K562 (cell line): ENCODE measurements around the gene FGF14. TPM values are rescaled to one million over a fixed set of nuclear protein-coding genes. Genes with fewer than 3 reads are reported as not detected.
A peak's percentile ranks its signal among the peaks of the same experiment; 100 is the strongest.

ENCODE experiments used
- ATAC-seq: fragments of 200-7000 bp; cut with Tn5 transposase; 3 replicates; pipeline ENCODE4 v1.9.1; 2020; ENCODE audit warnings: moderate library complexity
- BruUV-seq: library from RNA; stranded (reverse); fragments of 400-500 nt; replicated peaks from 2 replicates; lab custom pipeline; 2021; lab: Mats Ljungman, UMichigan
- CTCF ChIA-PET: fragments of 300-600 bp; formaldehyde crosslinking; extraction: SDS; loops from one replicate; lab custom pipeline; 2021; ENCODE audit warnings: low intra/inter-chr PET ratio; lab: Yijun Ruan, JAX
- POLR2A ChIA-PET: fragments of 300-600, 350-650 bp; sonication (Branson Sonifier 250); formaldehyde crosslinking; extraction: SDS; loops from one replicate; lab custom pipeline; 2021; ENCODE audit warnings: antibody characterized with exemption, inconsistent platforms; lab: Yijun Ruan, JAX
- DNase-seq, 4 experiments: peaks; one replicate each; pipeline versions ENCODE4 v3.0.0 to v3.0.0-alpha.2; 2011 to 2018; ENCODE audit warnings: low spot score in 3 of 4, mixed read lengths in 3 of 4; ENCODE audit errors: extremely low read depth in 1 of 4
- FAIRE-seq: peaks from 2 replicates; lab custom pipeline; 2011; peaks lifted over from hg19 to GRCh38; lab: Jason Lieb, UNC
- H2AFZ ChIP-seq: 2 replicates; pipeline ENCODE4 v1.6.0; 2011; ENCODE audit warnings: low read depth, low read length, control low read depth, inconsistent platforms
- H3K27ac ChIP-seq: fragments of 200-600 bp; 3 replicates; pipeline ENCODE4 v1.8.0; 2011; ENCODE audit warnings: low read depth, mild to moderate bottlenecking, control low read depth, inconsistent platforms, low read length, moderate library complexity, mixed read lengths; ENCODE audit errors: extremely low read depth
- H3K27me3 ChIP-seq, 2 experiments: fragments of 300-600 bp in 1 of 2; 2 replicates in 1 of 2; 3 replicates in 1 of 2; pipeline versions ENCODE4 v1.6.0 to v1.8.0; 2011; ENCODE audit warnings: inconsistent platforms in 2 of 2, low read length in 2 of 2, mild to moderate bottlenecking in 1 of 2, mixed read lengths in 1 of 2, moderate library complexity in 1 of 2; ENCODE audit not compliant: control insufficient read depth in 2 of 2, insufficient read depth in 2 of 2
- H3K36me3 ChIP-seq: fragments of 300-600 bp; 3 replicates; pipeline ENCODE4 v1.8.0; 2011; ENCODE audit warnings: mild to moderate bottlenecking, low read length, inconsistent platforms; ENCODE audit not compliant: control insufficient read depth, insufficient read depth
- H3K4me1 ChIP-seq, 2 experiments: fragments of 200-600 bp in 1 of 2; replicated peaks in 1 of 2; 2 replicates in 1 of 2; 3 replicates in 1 of 2; pipeline versions ENCODE4 v1.5.1 to v1.8.0; 2011; ENCODE audit warnings: inconsistent platforms in 2 of 2, low read length in 2 of 2, mild to moderate bottlenecking in 1 of 2, mixed read lengths in 1 of 2, moderate library complexity in 1 of 2; ENCODE audit not compliant: control insufficient read depth in 2 of 2, insufficient read depth in 2 of 2
- H3K4me2 ChIP-seq: 2 replicates; pipeline ENCODE4 v1.6.1; 2011; ENCODE audit warnings: low read length, control low read depth, inconsistent platforms, mixed read lengths; ENCODE audit not compliant: insufficient read depth
- H3K4me3 ChIP-seq: fragments of 200-600 bp; sonication (generic), shearing (Covaris generic); 2 replicates; pipeline ENCODE4 v1.5.1; 2016; ENCODE audit warnings: control low read depth, inconsistent platforms
- H3K79me2 ChIP-seq: fragments of 200-600 bp; 3 replicates; pipeline ENCODE4 v1.8.0; 2011; ENCODE audit warnings: low read length, inconsistent platforms; ENCODE audit not compliant: control insufficient read depth, insufficient read depth
- H3K9ac ChIP-seq, 2 experiments: 2 replicates each; pipeline versions ENCODE4 v1.6.0 to v1.6.1; 2011; ENCODE audit warnings: low read depth in 2 of 2, low read length in 2 of 2, control low read depth in 1 of 2, inconsistent platforms in 1 of 2, mild to moderate bottlenecking in 1 of 2, mixed read lengths in 1 of 2; ENCODE audit not compliant: insufficient read depth in 1 of 2
- H3K9me1 ChIP-seq: one replicate; pipeline ENCODE4 v1.6.0; 2011; ENCODE audit warnings: inconsistent platforms, mild to moderate bottlenecking, low read length, moderate library complexity; ENCODE audit not compliant: control insufficient read depth, insufficient read depth
- H3K9me3 ChIP-seq: replicated peaks from 2 replicates; pipeline ENCODE4 v1.5.1; 2011; ENCODE audit warnings: low read depth, low read length, inconsistent platforms; ENCODE audit not compliant: control insufficient read depth, insufficient read depth
- H4K20me1 ChIP-seq: replicated peaks from 2 replicates; pipeline ENCODE4 v1.6.1; 2011; ENCODE audit warnings: low read length, inconsistent platforms, mixed read lengths; ENCODE audit not compliant: control insufficient read depth, insufficient read depth
- ARNT ChIP-seq, 2 experiments: fragments of 450-650 bp; IDR thresholded peaks; 2 replicates each; pipeline ENCODE4 v1.6.1; 2016; ENCODE audit warnings: mild to moderate bottlenecking in 1 of 2
- CBFB ChIP-seq: sonication (generic); formaldehyde crosslinking; IDR thresholded peaks from 2 replicates; pipeline ENCODE4 v1.4.0; 2020; ENCODE audit warnings: mild to moderate bottlenecking, missing genetic modification reagents
- EHMT2 ChIP-seq: fragments of 450-650 bp; IDR thresholded peaks from 2 replicates; pipeline ENCODE4 v1.6.1; 2018; ENCODE audit warnings: antibody characterized with exemption
- HNRNPLL ChIP-seq: fragments of 200-400 bp; formaldehyde crosslinking; IDR thresholded peaks from 2 replicates; pipeline ENCODE4 v1.6.1; 2017; ENCODE audit warnings: low read length, low read depth, mild to moderate bottlenecking; ENCODE audit not compliant: poor library complexity, severe bottlenecking
- HNRNPUL1 ChIP-seq: fragments of 200-400 bp; formaldehyde crosslinking; IDR thresholded peaks from 2 replicates; pipeline ENCODE4 v1.6.1; 2017; ENCODE audit warnings: low read length
- NR2F6 ChIP-seq: fragments of 450-650 bp; formaldehyde crosslinking; IDR thresholded peaks from 2 replicates; pipeline ENCODE4 v1.4.0; 2020; ENCODE audit warnings: mild to moderate bottlenecking
- RAD21 ChIP-seq, 2 experiments: fragments of 250-450 bp in 1 of 2; fragments of 450-650 bp in 1 of 2; sonication (Bioruptor Pico) in 1 of 2; formaldehyde crosslinking in 1 of 2; IDR thresholded peaks in 1 of 2; conservative IDR thresholded peaks in 1 of 2; 2 replicates each; pipeline versions ENCODE4 v1.4.0 to v1.8.0; 2020 to 2022; ENCODE audit warnings: mild to moderate bottlenecking in 2 of 2, moderate library complexity in 1 of 2
- TOE1 ChIP-seq, 2 experiments: fragments of 450-650 bp in 1 of 2; sonication (generic) in 1 of 2; formaldehyde crosslinking in 1 of 2; IDR thresholded peaks; 2 replicates each; pipeline versions ENCODE4 v1.7.1 to v1.8.0; 2016 to 2022; ENCODE audit warnings: borderline replicate concordance in 2 of 2, mild to moderate bottlenecking in 2 of 2, antibody characterized with exemption in 1 of 2, inconsistent platforms in 1 of 2, low read depth in 1 of 2, missing genetic modification reagents in 1 of 2, moderate library complexity in 1 of 2
- VEZF1 ChIP-seq: fragments of 200-800 bp; sonication (Bioruptor generic); IDR thresholded peaks from 2 replicates; pipeline ENCODE4 v1.6.1; 2017; ENCODE audit warnings: missing genetic modification characterization, missing compliant biosample characterization
- XRCC5 ChIP-seq: fragments of 200-400 bp; formaldehyde crosslinking; IDR thresholded peaks from 2 replicates; pipeline ENCODE4 v1.6.1; 2017; ENCODE audit warnings: low read depth, mild to moderate bottlenecking, low read length
- ZEB2 ChIP-seq: fragments of 450-650 bp; IDR thresholded peaks from 2 replicates; pipeline ENCODE4 v1.6.1; 2016
- ZFP30 ChIP-seq: fragments of 250-450 bp; sonication (Bioruptor Pico); IDR thresholded peaks from 2 replicates; pipeline ENCODE4 v1.8.0; 2022; ENCODE audit warnings: moderate library complexity, mild to moderate bottlenecking, inconsistent platforms, borderline replicate concordance
- ZNF134 ChIP-seq: fragments of 250-450 bp; sonication (Bioruptor Pico); conservative IDR thresholded peaks from 2 replicates; pipeline ENCODE4 v1.4.0; 2020
- ZNF140 ChIP-seq: fragments of 250-450 bp; sonication (Bioruptor Pico); IDR thresholded peaks from 2 replicates; pipeline ENCODE4 v1.8.0; 2021; ENCODE audit warnings: moderate library complexity, mild to moderate bottlenecking, inconsistent platforms
- ZNF449 ChIP-seq: fragments of 250-450 bp; sonication (Bioruptor Pico); IDR thresholded peaks from 2 replicates; pipeline ENCODE4 v1.8.0; 2022; ENCODE audit warnings: moderate library complexity, mild to moderate bottlenecking, inconsistent platforms
- WGBS: fragments of 100-300 bp; shearing (Covaris generic); methylation state at CpG from one replicate; pipeline ENCODE4 v1.1.6; 2016; ENCODE audit warnings: low coverage, mixed read lengths; ENCODE audit not compliant: insufficient coverage; ENCODE audit errors: missing lambda C conversion rate; 5-methylcytosine and 5-hydroxymethylcytosine counted together
- in situ Hi-C: fragments of 300-500 bp; cut with MboI; formaldehyde crosslinking; loops from 4 replicates; pipeline ENCODE4 v1.15.0; 2018; ENCODE audit warnings: inconsistent platforms, mixed read lengths
- intact Hi-C: fragments of 100-400 bp; cut with micrococcal nuclease; formaldehyde crosslinking; loops from 2 replicates; pipeline ENCODE4 v1.14.2; 2022
- polyA plus RNA-seq, 8 experiments: library from polyadenylated mRNA; depleted of rRNA in 4 of 8; stranded (reverse) in 5 of 8; unstranded in 3 of 8; fragments of >200 nt; fragmentation: Nextera tagmentation in 2 of 8; fragmentation: Illumina TruSeq in 1 of 8; extraction: Ambion mirVana in 2 of 8; extraction: Trizol in 1 of 8; gene quantifications; 2 replicates each; pipeline versions ENCODE4 v1.2.1 to v1.2.3, GENCODE V29; 2011 to 2014; ENCODE audit warnings: inconsistent platforms in 1 of 8, missing spikeins in 1 of 8
- total RNA-seq, 7 experiments: library from RNA; depleted of rRNA in 6 of 7; stranded (reverse); fragments of >200 nt in 6 of 7; fragmentation: Illumina TruSeq in 2 of 7; extraction: Trizol in 2 of 7; gene quantifications; 2 replicates each; pipeline versions ENCODE4 v1.2.1 to v1.2.3, GENCODE V29; 2011 to 2021; ENCODE audit warnings: low replicate concordance in 1 of 7
- TF ChIP-seq, protein P1 (sequence below): fragments of 250-450 bp; sonication (Bioruptor Pico); IDR thresholded peaks from 2 replicates; pipeline ENCODE4 v1.8.0; 2021; ENCODE audit warnings: moderate library complexity, mild to moderate bottlenecking, inconsistent platforms
- TF ChIP-seq, protein P2 (sequence below): fragments of 250-450 bp; sonication (Bioruptor Pico); IDR thresholded peaks from 2 replicates; pipeline ENCODE4 v1.5.0; 2021

Gene FGF14
- total and polyA plus RNA-seq, 9 of the 15 experiments (the other 6 are each of a cell fraction or from before 2014, with no cell fraction given), result not detected

DNA sequence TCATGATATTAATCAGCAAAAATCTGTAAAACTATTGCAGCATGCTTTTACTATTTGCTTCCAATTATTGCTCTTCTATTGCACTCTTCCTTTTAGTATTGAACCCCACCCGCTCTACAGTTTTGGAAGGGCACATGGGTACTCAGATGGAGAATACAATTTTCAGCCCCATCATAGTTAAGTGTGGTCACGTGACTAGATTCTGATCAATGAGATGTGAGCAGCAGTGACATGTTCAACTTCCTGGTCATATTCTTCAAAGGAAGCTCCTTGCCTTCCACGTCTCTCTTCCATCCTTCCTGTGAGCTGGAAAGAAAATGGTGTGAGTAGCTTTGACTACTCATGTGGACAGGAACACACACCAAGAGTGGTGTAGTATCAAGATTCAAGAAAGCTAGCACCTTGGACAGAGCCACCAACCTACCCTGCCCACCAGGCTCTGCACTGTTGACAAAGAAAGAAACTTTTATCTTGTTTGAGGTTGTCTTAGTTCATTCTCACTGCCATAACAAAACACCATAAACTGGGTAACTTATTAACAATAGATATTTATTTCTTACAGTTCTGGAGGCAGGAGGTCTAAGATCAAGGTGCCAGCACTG lies 3.8 kb upstream of the FGF14 start (continued):
- no peak for TF ChIP-seq ZFP30 (CRISPR knock-in tag)
- TF ChIP-seq, all 486 proteins: peak for 4

GRCh38 chr13:102402290-102402689 lies 442 bp upstream of the FGF14 start:
- Histone ChIP-seq H2AFZ (no peak overlapping the region), H3K27ac (no peak overlapping the region), H3K36me3 (no peaks in the 10 kb centered on the region), H3K4me2 (no peak overlapping the region), H3K4me3 (no peak overlapping the region), H4K20me1 (no peaks in the 10 kb centered on the region), H3K27me3 (peaks cover 0 to 6% of the 10 kb centered on the region in 2 experiments; a peak in 1 of 5 replicates), H3K79me2 (no peaks in the 10 kb centered on the region), H3K9ac (no peak overlapping the region), H3K9me3 (no peaks in the 10 kb centered on the region), H3K9me1 (no peaks in the 10 kb centered on the region), H3K4me1 (peaks cover 0 to 7% of the 10 kb centered on the region in 2 experiments; a peak in 2 of 5 replicates)
- BruUV-seq, result no TSS peak
- ChIA-PET POLR2A (no interaction called here), CTCF (no interaction called here)
- intact Hi-C loops (no loop called here), in situ Hi-C loops (no loop called here)
- ATAC-seq (peak; percentile 53; the same call in 2 of the 3 replicates), FAIRE-seq (no peak), DNase-seq (no peak)
- 1% methylated on average over 7 of the region's 14 CpGs for WGBS
- TF ChIP-seq ZEB2 (no peak), EHMT2 (no peak), CBFB (CRISPR knock-in tag) (no peak), VEZF1 (no peak), NR2F6 (CRISPR knock-in tag) (no peak), HNRNPUL1 (no peak), HNRNPLL (no peak), ZNF449 (CRISPR knock-in tag) (no peak), TOE1 (IDR thresholded peaks at IDR 0.05; ENCODE audit: borderline replicate concordance) (no peak), TOE1 (CRISPR knock-in tag; IDR thresholded peaks at IDR 0.05; ENCODE audit: borderline replicate concordance, low read depth) (no peak), ZNF134 (CRISPR knock-in tag) (no peak), RAD21 (CRISPR knock-in tag; conservative IDR thresholded peaks at IDR 0.05 in 1 of 2, IDR thresholded peaks at IDR 0.05 in 1 of 2) (no peak), ZNF140 (CRISPR knock-in tag) (no peak), XRCC5 (no peak), ARNT (IDR thresholded peaks at IDR 0.05) (no peak)
- TF ChIP-seq, protein P1, sequence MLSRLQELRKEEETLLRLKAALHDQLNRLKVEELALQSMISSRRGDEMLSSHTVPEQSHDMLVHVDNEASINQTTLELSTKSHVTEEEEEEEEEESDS (CRISPR knock-in tag), result no peak
- TF ChIP-seq, protein P2, sequence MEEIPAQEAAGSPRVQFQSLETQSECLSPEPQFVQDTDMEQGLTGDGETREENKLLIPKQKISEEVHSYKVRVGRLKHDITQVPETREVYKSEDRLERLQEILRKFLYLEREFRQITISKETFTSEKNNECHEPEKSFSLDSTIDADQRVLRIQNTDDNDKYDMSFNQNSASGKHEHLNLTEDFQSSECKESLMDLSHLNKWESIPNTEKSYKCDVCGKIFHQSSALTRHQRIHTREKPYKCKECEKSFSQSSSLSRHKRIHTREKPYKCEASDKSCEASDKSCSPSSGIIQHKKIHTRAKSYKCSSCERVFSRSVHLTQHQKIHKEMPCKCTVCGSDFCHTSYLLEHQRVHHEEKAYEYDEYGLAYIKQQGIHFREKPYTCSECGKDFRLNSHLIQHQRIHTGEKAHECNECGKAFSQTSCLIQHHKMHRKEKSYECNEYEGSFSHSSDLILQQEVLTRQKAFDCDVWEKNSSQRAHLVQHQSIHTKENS, result no peak
